ENCODE data around the gene TASP1. TPM values are rescaled to one million over a fixed set of nuclear protein-coding genes. Genes with fewer than 3 reads are reported as not detected.

Gene TASP1
- total and polyA plus RNA-seq, 2 donors (not counting 1 experiment from before 2014, with no cell fraction given), result 6.4 to 23.9 TPM

- H2AFZ ChIP-seq (ENCODE audit: insufficient read depth, low read depth, low read length, poor library complexity, severe bottlenecking), result no peak overlapping the region
- Mint-ChIP-seq H3K27me3 (no peaks in the 10 kb centered on the region), H3K4me1 (no peaks in the 10 kb centered on the region), H3K27ac (no peak overlapping the region), H3K4me3 (no peak overlapping the region), H3K9me3 (ENCODE audit: insufficient read depth) (peaks cover 4% of the 10 kb centered on the region)
- ChIA-PET POLR2A (no interaction called here), CTCF (no interaction called here)
- H3K27me3 ChIP-seq (replicated peaks in 1 of 4; ENCODE audit: control extremely low read depth in 1 of 4, control insufficient read depth in 3 of 4, insufficient read depth in 4 of 4, low read length in 3 of 4), result no peaks in the 10 kb centered on the region
- H3K4me1 ChIP-seq (ENCODE audit: control insufficient read depth in 2 of 2, insufficient read depth in 2 of 2, low read length in 2 of 2), result no peaks in the 10 kb centered on the region
- no peak for ATAC-seq (ENCODE audit: low read depth)
- no CpG with 5 or more reads among the region's 1 CpG for WGBS (ENCODE audit: insufficient coverage)
- no peaks in the 10 kb centered on the region for H3K79me2 ChIP-seq (ENCODE audit: control insufficient read depth, insufficient read depth, low read length)
- no peak for DNase-seq
- no peaks in the 10 kb centered on the region for H4K20me1 ChIP-seq (ENCODE audit: control insufficient read depth, insufficient read depth, low read length, poor library complexity, severe bottlenecking)
- intact Hi-C loops (cut with micrococcal nuclease), result no loop called here
- H3K36me3 ChIP-seq (replicated peaks in 1 of 2; ENCODE audit: control extremely low read depth in 1 of 2, control insufficient read depth in 1 of 2, extremely low read depth in 1 of 2, insufficient read depth in 2 of 2, low read length in 1 of 2), result peaks cover 0 to 1% of the 10 kb centered on the region in 2 experiments
- TF ChIP-seq CTCF (IDR thresholded peaks at IDR 0.05), result no peak
- TF ChIP-seq EZH2 (IDR thresholded peaks at IDR 0.05; ENCODE audit: borderline replicate concordance, insufficient read depth, low read depth, low read length, poor library complexity, severe bottlenecking), result no peak
- no peaks in the 10 kb centered on the region for H3K9me3 ChIP-seq (ENCODE audit: control extremely low read depth in 1 of 3, control insufficient read depth in 2 of 3, insufficient read depth in 1 of 3, low read length in 2 of 3)
- no peak overlapping the region for H3K9ac ChIP-seq (ENCODE audit: low read length)
- H3K27ac ChIP-seq (ENCODE audit: low read length in 2 of 2), result no peak overlapping the region
- no peak overlapping the region for H3K4me2 ChIP-seq (replicated peaks; ENCODE audit: low read depth, low read length, poor library complexity, severe bottlenecking)
- H3K4me3 ChIP-seq (ENCODE audit: control extremely low read depth in 1 of 5, extremely low read depth in 1 of 5, insufficient read depth in 1 of 5, low read depth in 2 of 5, low read length in 4 of 5), result no peak overlapping the region
Observed at GRCh38 chr20:13474467-13474866, 164.3 kb downstream of the TASP1 start.

DNA sequence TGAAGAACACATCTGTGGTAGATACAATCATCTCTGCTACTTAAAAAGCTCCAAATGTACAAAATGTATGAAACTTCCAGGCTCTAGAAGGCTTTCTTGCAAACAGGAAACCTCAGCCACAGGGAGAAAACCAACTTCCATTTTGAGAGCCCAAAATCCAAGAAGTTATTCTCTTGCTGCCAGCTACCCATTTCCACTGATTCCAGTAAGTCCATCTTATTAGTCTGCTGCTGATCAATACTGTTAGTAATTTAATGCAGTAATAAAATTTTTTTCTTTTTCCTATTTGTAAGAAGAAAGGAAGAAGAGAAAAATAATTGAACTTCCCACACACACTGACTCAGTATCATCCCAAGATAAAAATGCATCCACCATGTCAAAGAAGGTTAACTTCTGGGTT is 169.5 kb downstream of the TASP1 start:
- Histone ChIP-seq H4K20me1 (ENCODE audit: control insufficient read depth, insufficient read depth, low read length, poor library complexity, severe bottlenecking) (no peaks in the 10 kb centered on the region), H3K4me1 (ENCODE audit: control insufficient read depth in 2 of 2, insufficient read depth in 2 of 2, low read length in 2 of 2) (no peaks in the 10 kb centered on the region), H3K27me3 (replicated peaks in 1 of 4; ENCODE audit: control extremely low read depth in 1 of 4, control insufficient read depth in 3 of 4, insufficient read depth in 4 of 4, low read length in 3 of 4) (no peaks in the 10 kb centered on the region), H3K9ac (ENCODE audit: low read length) (no peak overlapping the region), H2AFZ (ENCODE audit: insufficient read depth, low read depth, low read length, poor library complexity, severe bottlenecking) (no peak overlapping the region), H3K4me3 (ENCODE audit: control extremely low read depth in 1 of 5, extremely low read depth in 1 of 5, insufficient read depth in 1 of 5, low read depth in 2 of 5, low read length in 4 of 5) (no peak overlapping the region), H3K27ac (ENCODE audit: low read length in 2 of 2) (no peak overlapping the region), H3K36me3 (replicated peaks in 1 of 2; ENCODE audit: control extremely low read depth in 1 of 2, control insufficient read depth in 1 of 2, extremely low read depth in 1 of 2, insufficient read depth in 2 of 2, low read length in 1 of 2) (peaks cover 0 to 1% of the 10 kb centered on the region in 2 experiments), H3K79me2 (ENCODE audit: control insufficient read depth, insufficient read depth, low read length) (no peaks in the 10 kb centered on the region), H3K9me3 (ENCODE audit: control extremely low read depth in 1 of 3, control insufficient read depth in 2 of 3, insufficient read depth in 1 of 3, low read length in 2 of 3) (no peaks in the 10 kb centered on the region), H3K4me2 (replicated peaks; ENCODE audit: low read depth, low read length, poor library complexity, severe bottlenecking) (no peak overlapping the region)
- CTCF ChIA-PET, result interaction anchor here (0.6 to 1.6 kb wide), 2 partner anchors 10 to 302 kb away, joined by 3 to 10 read pairs; no protein-coding TSS in a partner anchor
- DNase-seq (no peak), ATAC-seq (ENCODE audit: low read depth) (no peak)
- no peaks in the 10 kb centered on the region for H3K27me3 Mint-ChIP-seq
- POLR2A ChIA-PET, result no interaction called here
- no peak for TF ChIP-seq CTCF (IDR thresholded peaks at IDR 0.05)
- TF ChIP-seq EZH2 (IDR thresholded peaks at IDR 0.05; ENCODE audit: borderline replicate concordance, insufficient read depth, low read depth, low read length, poor library complexity, severe bottlenecking), result no peak
- intact Hi-C loops (cut with micrococcal nuclease), result no loop called here
- no peak overlapping the region for H3K4me3 Mint-ChIP-seq
- H3K27ac Mint-ChIP-seq, result no peak overlapping the region
- H3K9me3 Mint-ChIP-seq (ENCODE audit: insufficient read depth), result peaks cover 5% of the 10 kb centered on the region
- H3K4me1 Mint-ChIP-seq, result no peaks in the 10 kb centered on the region

All from B cell (primary cell).